ENCODE data around the gene IGFBPL1. TPM values are rescaled to one million over a fixed set of nuclear protein-coding genes. Genes with fewer than 3 reads are reported as not detected.

IGFBPL1 gene
- total RNA-seq, 4 donors from 2014 or later: not detected

- no peak overlapping the region for H3K4me3 ChIP-seq
- no peaks in the 10 kb centered on the region for H3K9me3 ChIP-seq
- no peak overlapping the region for H3K27ac ChIP-seq
- WGBS, 2 donors (ENCODE audit: low coverage in 1 of 2): 68% methylated on average over 7 of the region's 7 CpGs; no CpG with 5 or more reads in 1 of the 2 donors
- in situ Hi-C loops (cut with MboI; ENCODE audit: low pct_ligation_motif_present in 1 of 4, low pct_unique_long_range_greater_than_20kb in 1 of 4, low sequenced_read_pairs in 3 of 4) (loop anchor here (25.0 kb wide), 3 partner anchors 199 to 449 kb away; partner anchors contain the start of gene SLC25A51 (in 3 of the 4)), intact Hi-C loops (cut with DNase I; ENCODE audit: low total_unique reads) (loop anchor here (10.0 kb wide), 1 partner anchor 446 kb away; no protein-coding TSS in a partner anchor)
- TF ChIP-seq CTCF (IDR thresholded peaks at IDR 0.05) (no peak), POLR2AphosphoS5 (IDR thresholded peaks at IDR 0.05) (no peak), EP300 (IDR thresholded peaks at IDR 0.05; ENCODE audit: low read depth) (no peak), POLR2A (IDR thresholded peaks at IDR 0.05) (no peak)
- H3K27me3 ChIP-seq: no peaks in the 10 kb centered on the region
- no peak for DNase-seq
- H3K4me1 ChIP-seq: peaks cover 0 to 7% (median 1%) of the 10 kb centered on the region in 4 donors
- H3K36me3 ChIP-seq: no peaks in the 10 kb centered on the region
Observed at GRCh38 chr9:38360839-38361472, 63.3 kb downstream of the IGFBPL1 start.

GRCh38 chr9:38359689-38360385 lies 64.4 kb downstream of the IGFBPL1 start:
- no peak for DNase-seq
- Histone ChIP-seq H3K4me3 (no peak overlapping the region), H3K36me3 (no peaks in the 10 kb centered on the region), H3K4me1 (peaks cover 0 to 7% (median 1%) of the 10 kb centered on the region in 4 donors), H3K27ac (no peak overlapping the region), H3K9me3 (no peaks in the 10 kb centered on the region), H3K27me3 (no peaks in the 10 kb centered on the region)
- intact Hi-C loops (cut with DNase I; ENCODE audit: low total_unique reads): loop anchor here (10.0 kb wide), 1 partner anchor 445 kb away; no protein-coding TSS in a partner anchor
- TF ChIP-seq CTCF (IDR thresholded peaks at IDR 0.05): no peak
- no peak for TF ChIP-seq EP300 (IDR thresholded peaks at IDR 0.05; ENCODE audit: low read depth)
- TF ChIP-seq POLR2AphosphoS5 (IDR thresholded peaks at IDR 0.05): no peak
- TF ChIP-seq POLR2A (IDR thresholded peaks at IDR 0.05): no peak
- in situ Hi-C loops (cut with MboI; ENCODE audit: low pct_ligation_motif_present in 1 of 4, low pct_unique_long_range_greater_than_20kb in 1 of 4, low sequenced_read_pairs in 3 of 4): loop anchor here (25.0 kb wide), 3 partner anchors 198 to 448 kb away; partner anchors contain the start of gene SLC25A51 (in 3 of the 4)
- WGBS, 2 donors (ENCODE audit: low coverage in 1 of 2): 38 to 65% methylated on average over 2 to 5 of the region's 5 CpGs

- in situ Hi-C loops (cut with MboI; ENCODE audit: low pct_ligation_motif_present in 1 of 4, low pct_unique_long_range_greater_than_20kb in 1 of 4, low sequenced_read_pairs in 3 of 4) (loop anchor here (25.0 kb wide), 3 partner anchors 197 to 447 kb away; partner anchors contain the start of gene SLC25A51 (in 3 of the 4)), intact Hi-C loops (cut with DNase I; ENCODE audit: low total_unique reads) (no loop called here)
- 83 to 87% methylated on average over 1 to 6 of the region's 6 CpGs for WGBS, 2 donors (ENCODE audit: low coverage in 1 of 2)
- DNase-seq: no peak
- Histone ChIP-seq H3K36me3 (no peaks in the 10 kb centered on the region), H3K27ac (no peak overlapping the region), H3K27me3 (no peaks in the 10 kb centered on the region), H3K4me1 (peaks cover 0 to 7% (median 1%) of the 10 kb centered on the region in 4 donors), H3K9me3 (no peaks in the 10 kb centered on the region), H3K4me3 (no peak overlapping the region)
- TF ChIP-seq CTCF (IDR thresholded peaks at IDR 0.05) (no peak), POLR2A (IDR thresholded peaks at IDR 0.05) (no peak), POLR2AphosphoS5 (IDR thresholded peaks at IDR 0.05) (no peak), EP300 (IDR thresholded peaks at IDR 0.05; ENCODE audit: low read depth) (no peak)
Observed at GRCh38 chr9:38359297-38359653, 65.0 kb downstream of the IGFBPL1 start.
